Neural progenitor cell (in vitro differentiated cells): Measurements from ENCODE around the gene POU6F2. TPM values are rescaled to one million over a fixed set of nuclear protein-coding genes. Genes with fewer than 3 reads are reported as not detected.
A peak's percentile ranks its signal among the peaks of the same experiment; 100 is the strongest.

Source experiments
- DNase-seq: peaks from one replicate; pipeline ENCODE4 v3.0.0-alpha.2; 2016; ENCODE audit warnings: low spot score
- H2AFZ ChIP-seq: fragments of 200-600 bp; sonication (generic); replicated peaks from 2 replicates; pipeline ENCODE4 v1.6.1; 2016; ENCODE audit warnings: antibody characterized with exemption
- H3F3A ChIP-seq: fragments of 200-600 bp; sonication (generic); 2 replicates; pipeline ENCODE4 v1.6.1; 2016; ENCODE audit warnings: antibody characterized with exemption, low read depth
- H3K27ac ChIP-seq: fragments of 200-600 bp; sonication (generic); 2 replicates; pipeline ENCODE4 v1.5.1; 2016; ENCODE audit warnings: mild to moderate bottlenecking
- H3K27me3 ChIP-seq: fragments of 200-600 bp; sonication (generic); 2 replicates; pipeline ENCODE4 v1.6.1; 2016; ENCODE audit warnings: mild to moderate bottlenecking, moderate library complexity
- H3K36me3 ChIP-seq: fragments of 200-600 bp; sonication (generic); 2 replicates; pipeline ENCODE4 v1.5.1; 2016
- H3K4me1 ChIP-seq: fragments of 200-600 bp; sonication (generic); 2 replicates; pipeline ENCODE4 v1.6.1; 2016; ENCODE audit warnings: mixed run types
- H3K4me2 ChIP-seq: fragments of 200-600 bp; sonication (generic); 2 replicates; pipeline ENCODE4 v1.6.1; 2016
- H3K4me3 ChIP-seq: fragments of 200-600 bp; sonication (generic); 2 replicates; pipeline ENCODE4 v1.5.1; 2016
- H3K79me2 ChIP-seq: fragments of 200-600 bp; sonication (generic); 2 replicates; pipeline ENCODE4 v1.6.1; 2016; ENCODE audit warnings: low read depth
- H3K9ac ChIP-seq: fragments of 200-600 bp; sonication (generic); 2 replicates; pipeline ENCODE4 v1.6.1; 2016
- H3K9me3 ChIP-seq: fragments of 200-600 bp; sonication (generic); 2 replicates; pipeline ENCODE4 v1.5.1; 2016; ENCODE audit warnings: low read depth
- H4K20me1 ChIP-seq: fragments of 200-600 bp; sonication (generic); 2 replicates; pipeline ENCODE4 v1.6.1; 2016; ENCODE audit warnings: low read depth
- H3K27ac Mint-ChIP-seq: 3 replicates; pipeline ENCODE4 v1.8.0; 2021; ENCODE audit warnings: mixed read lengths
- H3K27me3 Mint-ChIP-seq: 2 replicates; pipeline ENCODE4 v1.8.0; 2022; ENCODE audit warnings: low read depth, mild to moderate bottlenecking, inconsistent platforms, moderate library complexity, mixed read lengths; ENCODE audit not compliant: insufficient read depth
- H3K36me3 Mint-ChIP-seq: 3 replicates; pipeline ENCODE4 v1.8.0; 2021; ENCODE audit warnings: mixed read lengths
- H3K4me1 Mint-ChIP-seq: 3 replicates; pipeline ENCODE4 v1.8.0; 2021; ENCODE audit warnings: mixed read lengths
- H3K4me3 Mint-ChIP-seq: 3 replicates; pipeline ENCODE4 v1.8.0; 2021; ENCODE audit warnings: mild to moderate bottlenecking, moderate library complexity, mixed read lengths
- H3K9me3 Mint-ChIP-seq: 3 replicates; pipeline ENCODE4 v1.8.0; 2020; ENCODE audit warnings: mixed read lengths
- EZH2 ChIP-seq: fragments of 200-600 bp; sonication (generic); IDR thresholded peaks from 2 replicates; pipeline ENCODE4 v1.6.1; 2017; ENCODE audit warnings: antibody characterized with exemption, mild to moderate bottlenecking, moderate library complexity
- EZH2phosphoT487 ChIP-seq: fragments of 200-600 bp; sonication (generic); IDR thresholded peaks from 2 replicates; pipeline ENCODE4 v1.6.1; 2017; ENCODE audit warnings: antibody characterized with exemption
- total RNA-seq: library from RNA; depleted of rRNA; stranded (reverse); fragments of >200 nt; gene quantifications from 2 replicates; pipeline ENCODE4 v1.2.3, GENCODE V29; 2015; ENCODE audit warnings: low replicate concordance
- TF ChIP-seq, protein P1 (sequence below): fragments of 200-600 bp; sonication (generic); IDR thresholded peaks from 2 replicates; pipeline ENCODE4 v1.5.1; 2017; ENCODE audit warnings: antibody characterized with exemption, mild to moderate bottlenecking

POU6F2 gene
- total RNA-seq, 1 donor from 2014 or later = 3.4 TPM

- H3K4me3 ChIP-seq = no peak overlapping the region
- no peak overlapping the region for H3K27ac ChIP-seq
- H3K9ac ChIP-seq = no peak overlapping the region
- peaks cover 16% of the 10 kb centered on the region for H3F3A ChIP-seq
- no peaks in the 10 kb centered on the region for H3K9me3 ChIP-seq
- Mint-ChIP-seq H3K36me3 (no peaks in the 10 kb centered on the region), H3K27me3 (no peaks in the 10 kb centered on the region), H3K9me3 (no peaks in the 10 kb centered on the region), H3K4me1 (peaks cover 3% of the 10 kb centered on the region), H3K4me3 (peak overlapping the region; percentile 91), H3K27ac (no peak overlapping the region)
- no peaks in the 10 kb centered on the region for H3K79me2 ChIP-seq
- H3K4me1 ChIP-seq = peaks cover 8% of the 10 kb centered on the region
- H2AFZ ChIP-seq = peak overlapping the region; percentile 100
- no peak for TF ChIP-seq EZH2
- TF ChIP-seq, protein P1, sequence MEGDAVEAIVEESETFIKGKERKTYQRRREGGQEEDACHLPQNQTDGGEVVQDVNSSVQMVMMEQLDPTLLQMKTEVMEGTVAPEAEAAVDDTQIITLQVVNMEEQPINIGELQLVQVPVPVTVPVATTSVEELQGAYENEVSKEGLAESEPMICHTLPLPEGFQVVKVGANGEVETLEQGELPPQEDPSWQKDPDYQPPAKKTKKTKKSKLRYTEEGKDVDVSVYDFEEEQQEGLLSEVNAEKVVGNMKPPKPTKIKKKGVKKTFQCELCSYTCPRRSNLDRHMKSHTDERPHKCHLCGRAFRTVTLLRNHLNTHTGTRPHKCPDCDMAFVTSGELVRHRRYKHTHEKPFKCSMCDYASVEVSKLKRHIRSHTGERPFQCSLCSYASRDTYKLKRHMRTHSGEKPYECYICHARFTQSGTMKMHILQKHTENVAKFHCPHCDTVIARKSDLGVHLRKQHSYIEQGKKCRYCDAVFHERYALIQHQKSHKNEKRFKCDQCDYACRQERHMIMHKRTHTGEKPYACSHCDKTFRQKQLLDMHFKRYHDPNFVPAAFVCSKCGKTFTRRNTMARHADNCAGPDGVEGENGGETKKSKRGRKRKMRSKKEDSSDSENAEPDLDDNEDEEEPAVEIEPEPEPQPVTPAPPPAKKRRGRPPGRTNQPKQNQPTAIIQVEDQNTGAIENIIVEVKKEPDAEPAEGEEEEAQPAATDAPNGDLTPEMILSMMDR = no peak
- TF ChIP-seq EZH2phosphoT487 = no peak
- peaks cover 15% of the 10 kb centered on the region for H3K27me3 ChIP-seq
- no peaks in the 10 kb centered on the region for H3K36me3 ChIP-seq
- no peak for DNase-seq
- no peak overlapping the region for H3K4me2 ChIP-seq
- H4K20me1 ChIP-seq = no peaks in the 10 kb centered on the region
Measured at GRCh38 chr7:39415091-39415787, 437.5 kb downstream of the POU6F2 start.

DNA sequence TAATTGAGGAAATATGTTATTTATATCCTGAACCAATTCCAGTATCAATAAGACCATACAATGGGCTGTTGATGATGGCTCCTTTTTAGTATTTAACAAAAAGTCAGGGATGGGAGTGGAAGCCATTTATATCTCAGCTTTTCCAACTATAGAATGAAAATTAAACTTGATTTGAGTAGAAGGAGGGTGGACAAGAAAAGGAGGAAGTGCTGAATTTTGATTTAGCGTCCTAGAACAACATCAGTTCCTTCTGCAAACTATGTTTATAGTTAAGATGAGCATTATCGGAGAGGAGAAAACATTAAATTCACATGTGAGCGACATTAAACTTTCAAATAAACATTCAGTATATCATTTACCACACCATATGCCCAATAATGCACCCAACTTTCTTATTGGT lies 439.2 kb downstream of the POU6F2 start:
- Histone ChIP-seq H4K20me1 (no peaks in the 10 kb centered on the region), H3K9me3 (no peaks in the 10 kb centered on the region), H3K4me2 (no peak overlapping the region), H3K36me3 (no peaks in the 10 kb centered on the region), H3K9ac (no peak overlapping the region), H2AFZ (no peak overlapping the region), H3K79me2 (no peaks in the 10 kb centered on the region), H3F3A (peaks cover 16% of the 10 kb centered on the region), H3K4me3 (no peak overlapping the region), H3K27me3 (peaks cover 15% of the 10 kb centered on the region), H3K27ac (no peak overlapping the region), H3K4me1 (peaks cover 8% of the 10 kb centered on the region)
- Mint-ChIP-seq H3K4me3 (no peak overlapping the region), H3K4me1 (peaks cover 3% of the 10 kb centered on the region), H3K27me3 (no peaks in the 10 kb centered on the region), H3K9me3 (no peaks in the 10 kb centered on the region), H3K36me3 (no peaks in the 10 kb centered on the region), H3K27ac (no peak overlapping the region)
- TF ChIP-seq, protein P1 = no peak
- no peak for TF ChIP-seq EZH2phosphoT487
- no peak for TF ChIP-seq EZH2
- no peak for DNase-seq

GRCh38 chr7:39417642-39418041 lies 439.9 kb downstream of the POU6F2 start:
- Mint-ChIP-seq H3K36me3 (no peaks in the 10 kb centered on the region), H3K27ac (no peak overlapping the region), H3K27me3 (no peaks in the 10 kb centered on the region), H3K9me3 (no peaks in the 10 kb centered on the region), H3K4me1 (peaks cover 3% of the 10 kb centered on the region), H3K4me3 (no peak overlapping the region)
- peaks cover 15% of the 10 kb centered on the region for H3K27me3 ChIP-seq
- no peak for DNase-seq
- H3K4me1 ChIP-seq = peaks cover 8% of the 10 kb centered on the region
- H3K9ac ChIP-seq = no peak overlapping the region
- no peak overlapping the region for H3K4me3 ChIP-seq
- TF ChIP-seq EZH2 = no peak
- TF ChIP-seq, protein P1 = no peak
- no peak for TF ChIP-seq EZH2phosphoT487
- H3K79me2 ChIP-seq = no peaks in the 10 kb centered on the region
- H3K36me3 ChIP-seq = no peaks in the 10 kb centered on the region
- H3K9me3 ChIP-seq = no peaks in the 10 kb centered on the region
- peaks cover 16% of the 10 kb centered on the region for H3F3A ChIP-seq
- H2AFZ ChIP-seq = no peak overlapping the region
- no peak overlapping the region for H3K27ac ChIP-seq
- H3K4me2 ChIP-seq = no peak overlapping the region
- no peaks in the 10 kb centered on the region for H4K20me1 ChIP-seq
